Stomach (tissue), 9 donors: ENCODE data around the gene OR6B3. TPM values are rescaled to one million over a fixed set of nuclear protein-coding genes. Genes with fewer than 3 reads are reported as not detected.

Source experiments
- DNase-seq, 2 donors: peaks; one replicate each; pipeline versions ENCODE4 v3.0.0 to v3.0.0-alpha.2; 2013 to 2019
- H3K27ac ChIP-seq, 5 donors: fragments of 200-600 bp in 4 of 5; sonication (generic) in 4 of 5; one replicate each; pipeline ENCODE4 v1.5.1; 2013 to 2019; ENCODE audit warnings: mild to moderate bottlenecking in 1 of 5, moderate library complexity in 1 of 5
- H3K27me3 ChIP-seq, 3 donors: fragments of 200-600 bp; sonication (generic); one replicate each; pipeline ENCODE4 v1.5.1; 2017 to 2019; ENCODE audit warnings: mixed run types in 1 of 3
- H3K36me3 ChIP-seq, 4 donors: fragments of 200-600 bp; sonication (generic); 1 replicate in 3 of 4; 2 replicates in 1 of 4; pipeline ENCODE4 v1.5.1; 2016 to 2019
- H3K4me1 ChIP-seq, 4 donors: fragments of 200-600 bp; sonication (generic); one replicate each; pipeline ENCODE4 v1.5.1; 2016 to 2019
- H3K4me3 ChIP-seq, 4 donors: fragments of 200-600 bp; sonication (generic) in 3 of 4; one replicate each; pipeline ENCODE4 v1.5.1; 2016 to 2019; ENCODE audit warnings: mild to moderate bottlenecking in 1 of 4
- H3K9me3 ChIP-seq, 4 donors: fragments of 200-600 bp; sonication (generic); one replicate each; pipeline ENCODE4 v1.5.1; 2016 to 2019
- CTCF ChIP-seq, 7 experiments: fragments of 450-650 bp in 4 of 7; fragments of 200-600 bp in 3 of 7; sonication (generic) in 3 of 7; IDR thresholded peaks; one replicate each; pipeline ENCODE4 v1.5.1; 2016 to 2019; ENCODE audit warnings: antibody characterized with exemption in 7 of 7, control low read depth in 2 of 7, mild to moderate bottlenecking in 1 of 7
- EP300 ChIP-seq: sonication (generic); formaldehyde crosslinking; IDR thresholded peaks from one replicate; pipeline ENCODE4 v1.6.1; 2017; ENCODE audit warnings: antibody characterized with exemption
- POLR2A ChIP-seq, 4 donors: fragments of 450-650 bp; IDR thresholded peaks; one replicate each; pipeline ENCODE4 v1.6.1; 2016; ENCODE audit warnings: antibody characterized with exemption in 4 of 4, control low read depth in 2 of 4, mild to moderate bottlenecking in 1 of 4, moderate library complexity in 1 of 4
- POLR2AphosphoS5 ChIP-seq, 3 donors: sonication (generic); formaldehyde crosslinking; IDR thresholded peaks; one replicate each; pipeline ENCODE4 v1.6.1; 2016; ENCODE audit warnings: antibody characterized with exemption in 3 of 3
- WGBS, 5 donors: extraction: QIAGEN DNeasy Blood & Tissue Kit in 3 of 5; methylation state at CpG; one replicate each; pipeline versions ENCODE4 v1.1.5 to v1.1.7; 2013 to 2018; 5-methylcytosine and 5-hydroxymethylcytosine counted together
- intact Hi-C: fragments of 100-400 bp; cut with DNase I; formaldehyde crosslinking; loops from one replicate; pipeline ENCODE4 v1.15.1; 2023; ENCODE audit warnings: low total_unique reads
- polyA plus RNA-seq, 3 donors: library from polyadenylated mRNA; stranded (reverse); fragments of 200-250 nt; gene quantifications; one replicate each; pipeline ENCODE4 v1.2.3, GENCODE V29; 2013
- total RNA-seq, 5 donors: library from RNA; depleted of rRNA; stranded (reverse); fragments of >200 nt; gene quantifications; one replicate each; pipeline versions ENCODE4 v1.1.0 to v1.2.3, GENCODE V29; 2014 to 2016
- donor health status: healthy with polysubstance abuse.
- donor health status: Bipolar disorder and iron deficiency.
- donor health status: healthy.

Gene OR6B3
- total and polyA plus RNA-seq, 8 donors = not detected

GRCh38 chr2:240013343-240013742 lies 40.0 kb downstream of the OR6B3 start:
- intact Hi-C loops = no loop called here
- Histone ChIP-seq H3K36me3 (peaks cover 68 to 100% (median 99%) of the 10 kb centered on the region in 4 donors), H3K4me1 (no peaks in the 10 kb centered on the region), H3K9me3 (no peaks in the 10 kb centered on the region), H3K27me3 (no peaks in the 10 kb centered on the region), H3K4me3 (no peak overlapping the region), H3K27ac (no peak overlapping the region)
- WGBS, 5 donors = 91 to 100% (median 95%) methylated on average over 1 of the region's 1 CpG
- no peak for DNase-seq
- no peak for TF ChIP-seq CTCF (IDR thresholded peaks at IDR 0.05)
- no peak for TF ChIP-seq POLR2A (IDR thresholded peaks at IDR 0.05)
- TF ChIP-seq EP300 = no peak
- no peak for TF ChIP-seq POLR2AphosphoS5 (IDR thresholded peaks at IDR 0.05)

GRCh38 chr2:240002983-240003382 lies 50.3 kb downstream of the OR6B3 start:
- H3K4me3 ChIP-seq = no peak overlapping the region
- intact Hi-C loops = no loop called here
- DNase-seq = no peak
- WGBS, 5 donors = 68 to 79% (median 70%) methylated on average over 7 of the region's 7 CpGs
- H3K27ac ChIP-seq = no peak overlapping the region
- no peaks in the 10 kb centered on the region for H3K4me1 ChIP-seq
- no peaks in the 10 kb centered on the region for H3K27me3 ChIP-seq
- peaks cover 56 to 100% (median 100%) of the 10 kb centered on the region in 4 donors for H3K36me3 ChIP-seq
- TF ChIP-seq EP300 (no peak), POLR2A (IDR thresholded peaks at IDR 0.05) (no peak), CTCF (IDR thresholded peaks at IDR 0.05) (no peak), POLR2AphosphoS5 (IDR thresholded peaks at IDR 0.05) (no peak)
- H3K9me3 ChIP-seq = no peaks in the 10 kb centered on the region

- Histone ChIP-seq H3K9me3 (no peaks in the 10 kb centered on the region), H3K4me1 (no peaks in the 10 kb centered on the region), H3K27me3 (no peaks in the 10 kb centered on the region), H3K36me3 (peaks cover 44 to 93% (median 90%) of the 10 kb centered on the region in 4 donors), H3K4me3 (no peak overlapping the region), H3K27ac (no peak overlapping the region)
- TF ChIP-seq EP300 (no peak), POLR2AphosphoS5 (IDR thresholded peaks at IDR 0.05) (no peak), POLR2A (IDR thresholded peaks at IDR 0.05) (no peak), CTCF (IDR thresholded peaks at IDR 0.05) (no peak)
- WGBS, 5 donors = 85 to 93% (median 90%) methylated on average over 11 of the region's 11 CpGs
- intact Hi-C loops = no loop called here
- peak in 1 of 2 donors; percentile 9 for DNase-seq
These were observed 52.6 kb downstream of the OR6B3 start for GRCh38 chr2:240000671-240001070.

- H3K9me3 ChIP-seq = no peaks in the 10 kb centered on the region
- H3K27me3 ChIP-seq = no peaks in the 10 kb centered on the region
- 69 to 73% (median 73%) methylated on average over 9 of the region's 9 CpGs for WGBS, 5 donors
- H3K4me3 ChIP-seq = no peak overlapping the region
- no peaks in the 10 kb centered on the region for H3K4me1 ChIP-seq
- intact Hi-C loops = no loop called here
- no peak overlapping the region for H3K27ac ChIP-seq
- peaks cover 27 to 93% (median 86%) of the 10 kb centered on the region in 4 donors for H3K36me3 ChIP-seq
- DNase-seq = peak in 1 of 2 donors; percentile 20
- TF ChIP-seq EP300 = no peak
- TF ChIP-seq POLR2AphosphoS5 (IDR thresholded peaks at IDR 0.05) = no peak
- no peak for TF ChIP-seq CTCF (IDR thresholded peaks at IDR 0.05)
- TF ChIP-seq POLR2A (IDR thresholded peaks at IDR 0.05) = no peak
These were observed 55.5 kb downstream of the OR6B3 start for GRCh38 chr2:239997686-239998409.

Other genes with a start within 250 kb of the OR6B3 start
- 100 to 1,000 TPM in 3 of 5 donors, 10 to 100 TPM in 2; 54.7 to 259 (median 105) TPM for gene NDUFA10, start 28.2 kb downstream of the OR6B3 start, total RNA-seq
- gene NDUFA10, start 28.2 kb downstream of the OR6B3 start, polyA plus RNA-seq = 10 to 100 TPM; 72.8 to 91.2 (median 73.3) TPM
- gene OR6B2, start 23.1 kb downstream of the OR6B3 start, total RNA-seq = not detected
- gene OR6B2, start 23.1 kb downstream of the OR6B3 start, polyA plus RNA-seq = not detected
- gene COPS9, start 82.8 kb upstream of the OR6B3 start, total RNA-seq = 100 to 1,000 TPM in 2 of 5 donors, 10 to 100 TPM in 3; 40.6 to 168 (median 80.9) TPM
- 100 to 1,000 TPM; 328 to 582 (median 573) TPM for gene COPS9, start 82.8 kb upstream of the OR6B3 start, polyA plus RNA-seq
- not detected for gene OTOS, start 87.1 kb upstream of the OR6B3 start, total RNA-seq
- not detected for gene OTOS, start 87.1 kb upstream of the OR6B3 start, polyA plus RNA-seq